Measurements from ENCODE around the gene JADE1. TPM values are rescaled to one million over a fixed set of nuclear protein-coding genes. Genes with fewer than 3 reads are reported as not detected.

The JADE1 gene
- total RNA-seq, 4 donors from 2014 or later, result 7.8 to 15.9 (median 13.9) TPM

DNA sequence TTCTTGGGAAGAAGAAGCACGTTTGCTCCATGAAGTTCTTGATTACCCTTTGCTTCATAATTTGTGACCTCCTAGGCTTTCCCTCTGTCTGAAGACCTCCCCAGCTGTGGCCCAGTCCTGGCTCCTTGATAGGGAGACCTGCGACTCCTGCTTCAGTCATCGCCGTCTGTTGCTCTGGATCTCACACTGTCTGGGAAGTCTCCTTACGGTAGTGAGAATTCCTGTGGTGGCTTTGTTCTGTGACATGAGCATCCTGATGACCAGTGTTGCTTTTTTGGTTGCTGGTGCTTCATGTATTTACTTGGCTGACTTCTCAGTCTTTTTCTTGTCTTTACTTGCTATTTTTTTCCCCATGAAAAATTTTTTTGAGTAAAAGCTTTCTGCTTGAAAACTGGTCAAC is 44.2 kb downstream of the JADE1 start:
- no peaks in the 10 kb centered on the region for H3K4me1 ChIP-seq
- no peak for DNase-seq
- no peak overlapping the region for H3K27ac ChIP-seq
- in situ Hi-C loops (cut with MboI; ENCODE audit: low pct_ligation_motif_present in 1 of 4, low pct_unique_long_range_greater_than_20kb in 1 of 4, low sequenced_read_pairs in 3 of 4), result no loop called here
- TF ChIP-seq, protein P1, sequence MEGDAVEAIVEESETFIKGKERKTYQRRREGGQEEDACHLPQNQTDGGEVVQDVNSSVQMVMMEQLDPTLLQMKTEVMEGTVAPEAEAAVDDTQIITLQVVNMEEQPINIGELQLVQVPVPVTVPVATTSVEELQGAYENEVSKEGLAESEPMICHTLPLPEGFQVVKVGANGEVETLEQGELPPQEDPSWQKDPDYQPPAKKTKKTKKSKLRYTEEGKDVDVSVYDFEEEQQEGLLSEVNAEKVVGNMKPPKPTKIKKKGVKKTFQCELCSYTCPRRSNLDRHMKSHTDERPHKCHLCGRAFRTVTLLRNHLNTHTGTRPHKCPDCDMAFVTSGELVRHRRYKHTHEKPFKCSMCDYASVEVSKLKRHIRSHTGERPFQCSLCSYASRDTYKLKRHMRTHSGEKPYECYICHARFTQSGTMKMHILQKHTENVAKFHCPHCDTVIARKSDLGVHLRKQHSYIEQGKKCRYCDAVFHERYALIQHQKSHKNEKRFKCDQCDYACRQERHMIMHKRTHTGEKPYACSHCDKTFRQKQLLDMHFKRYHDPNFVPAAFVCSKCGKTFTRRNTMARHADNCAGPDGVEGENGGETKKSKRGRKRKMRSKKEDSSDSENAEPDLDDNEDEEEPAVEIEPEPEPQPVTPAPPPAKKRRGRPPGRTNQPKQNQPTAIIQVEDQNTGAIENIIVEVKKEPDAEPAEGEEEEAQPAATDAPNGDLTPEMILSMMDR (IDR thresholded peaks at IDR 0.05), result no peak
- TF ChIP-seq POLR2AphosphoS5 (IDR thresholded peaks at IDR 0.05), result no peak
- no peak for TF ChIP-seq POLR2A (IDR thresholded peaks at IDR 0.05)
- no peak for TF ChIP-seq EP300 (IDR thresholded peaks at IDR 0.05; ENCODE audit: low read depth)
- WGBS, 2 donors (ENCODE audit: low coverage in 1 of 2), result 92 to 100% methylated on average over 1 to 5 of the region's 5 CpGs
- peaks cover 0 to 49% (median 23%) of the 10 kb centered on the region in 4 donors for H3K36me3 ChIP-seq
- no peaks in the 10 kb centered on the region for H3K9me3 ChIP-seq
- no peaks in the 10 kb centered on the region for H3K27me3 ChIP-seq
- intact Hi-C loops (cut with DNase I; ENCODE audit: low total_unique reads), result no loop called here
- no peak overlapping the region for H3K4me3 ChIP-seq

DNA sequence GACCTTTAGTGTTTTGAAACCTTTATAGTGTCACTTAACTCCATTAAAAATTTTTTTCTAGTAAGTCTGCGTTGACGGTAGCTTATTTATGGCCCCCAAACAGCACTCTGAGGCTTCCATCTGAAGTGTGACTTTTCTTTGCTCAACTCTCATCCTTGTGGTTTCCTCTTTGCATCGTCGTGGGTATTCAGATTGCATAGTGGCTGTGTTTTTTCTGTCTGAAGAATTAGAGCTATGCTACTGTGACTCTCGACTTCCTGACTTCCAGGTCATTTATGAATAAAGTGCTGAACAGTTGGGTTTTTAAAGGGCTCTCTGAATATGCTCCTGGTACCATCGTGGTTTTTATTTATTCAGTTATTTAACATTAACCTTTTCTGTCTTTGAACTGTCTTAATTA is 44.9 kb downstream of the JADE1 start:
- DNase-seq, result no peak
- TF ChIP-seq POLR2A (IDR thresholded peaks at IDR 0.05) (no peak), POLR2AphosphoS5 (IDR thresholded peaks at IDR 0.05) (no peak), EP300 (IDR thresholded peaks at IDR 0.05; ENCODE audit: low read depth) (no peak)
- TF ChIP-seq, protein P1 (IDR thresholded peaks at IDR 0.05), result no peak
- Histone ChIP-seq H3K27ac (no peak overlapping the region), H3K4me3 (no peak overlapping the region), H3K9me3 (no peaks in the 10 kb centered on the region), H3K27me3 (no peaks in the 10 kb centered on the region), H3K36me3 (peaks cover 0 to 42% (median 21%) of the 10 kb centered on the region in 4 donors), H3K4me1 (peaks cover 0 to 5% (median under 1%) of the 10 kb centered on the region in 4 donors)
- intact Hi-C loops (cut with DNase I; ENCODE audit: low total_unique reads), result no loop called here
- in situ Hi-C loops (cut with MboI; ENCODE audit: low pct_ligation_motif_present in 1 of 4, low pct_unique_long_range_greater_than_20kb in 1 of 4, low sequenced_read_pairs in 3 of 4), result no loop called here
- 47 to 62% methylated on average over 6 of the region's 6 CpGs for WGBS, 2 donors (ENCODE audit: low coverage in 1 of 2)

DNA sequence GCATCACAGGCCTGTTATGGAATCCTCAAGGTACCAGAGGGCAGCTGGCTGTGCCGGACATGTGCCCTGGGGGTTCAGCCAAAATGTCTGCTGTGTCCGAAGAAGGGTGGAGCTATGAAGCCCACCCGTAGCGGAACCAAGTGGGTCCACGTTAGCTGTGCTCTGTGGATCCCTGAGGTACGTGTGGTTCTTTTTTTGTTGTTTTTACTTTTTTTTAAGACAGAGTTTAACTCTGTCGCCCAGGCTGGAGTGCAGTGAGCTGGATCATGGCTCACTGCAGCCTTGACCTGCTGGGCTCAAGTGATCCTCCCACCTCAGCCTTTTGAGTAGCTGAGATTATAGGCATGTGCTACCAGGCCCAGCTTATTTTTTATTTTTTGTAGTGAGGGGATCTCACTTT is 46.1 kb downstream of the JADE1 start:
- in situ Hi-C loops (cut with MboI; ENCODE audit: low pct_ligation_motif_present in 1 of 4, low pct_unique_long_range_greater_than_20kb in 1 of 4, low sequenced_read_pairs in 3 of 4) (no loop called here), intact Hi-C loops (cut with DNase I; ENCODE audit: low total_unique reads) (no loop called here)
- TF ChIP-seq EP300 (IDR thresholded peaks at IDR 0.05; ENCODE audit: low read depth), result no peak
- no peak for TF ChIP-seq POLR2AphosphoS5 (IDR thresholded peaks at IDR 0.05)
- TF ChIP-seq, protein P1 (IDR thresholded peaks at IDR 0.05), result no peak
- no peak for TF ChIP-seq POLR2A (IDR thresholded peaks at IDR 0.05)
- WGBS, 2 donors (ENCODE audit: low coverage in 1 of 2), result 95 to 98% methylated on average over 6 to 7 of the region's 7 CpGs
- H3K27me3 ChIP-seq, result no peaks in the 10 kb centered on the region
- H3K36me3 ChIP-seq, result peaks cover 0 to 36% (median 16%) of the 10 kb centered on the region in 4 donors
- H3K9me3 ChIP-seq, result no peaks in the 10 kb centered on the region
- no peak overlapping the region for H3K4me3 ChIP-seq
- DNase-seq, result no peak
- H3K4me1 ChIP-seq, result peaks cover 0 to 10% (median 6%) of the 10 kb centered on the region in 4 donors
- no peak overlapping the region for H3K27ac ChIP-seq

DNA sequence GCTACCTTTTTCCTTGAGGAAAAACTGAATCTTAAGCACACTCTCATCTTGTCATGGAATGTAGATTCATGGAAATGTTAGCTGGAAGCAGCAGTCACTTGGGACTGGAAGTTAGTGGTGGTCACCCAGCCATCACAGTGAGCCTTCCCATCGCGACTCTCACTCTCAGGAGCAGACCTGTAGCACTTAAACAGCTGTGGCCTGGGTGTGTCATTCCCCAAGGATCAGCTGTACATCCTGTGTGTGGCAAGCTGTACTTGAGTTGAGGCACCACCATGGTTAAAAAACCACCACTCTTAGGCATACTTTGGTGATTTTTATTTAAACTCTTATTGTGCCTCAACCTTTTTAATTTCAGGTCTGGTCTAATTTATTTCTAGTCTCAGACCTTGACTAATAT is 46.7 kb downstream of the JADE1 start:
- WGBS, 2 donors (ENCODE audit: low coverage in 1 of 2), result 100% methylated on average over 2 of the region's 2 CpGs; no CpG with 5 or more reads in 1 of the 2 donors
- no peaks in the 10 kb centered on the region for H3K9me3 ChIP-seq

More for the DNA sequence above, 46.7 kb downstream of the JADE1 start:
- Histone ChIP-seq H3K36me3 (peaks cover 0 to 36% (median 13%) of the 10 kb centered on the region in 4 donors), H3K27ac (no peak overlapping the region), H3K4me1 (peaks cover 0 to 12% (median 7%) of the 10 kb centered on the region in 4 donors), H3K4me3 (no peak overlapping the region), H3K27me3 (no peaks in the 10 kb centered on the region)
- intact Hi-C loops (cut with DNase I; ENCODE audit: low total_unique reads) (no loop called here), in situ Hi-C loops (cut with MboI; ENCODE audit: low pct_ligation_motif_present in 1 of 4, low pct_unique_long_range_greater_than_20kb in 1 of 4, low sequenced_read_pairs in 3 of 4) (no loop called here)
- no peak for TF ChIP-seq POLR2AphosphoS5 (IDR thresholded peaks at IDR 0.05)
- TF ChIP-seq, protein P1 (IDR thresholded peaks at IDR 0.05), result no peak
- TF ChIP-seq POLR2A (IDR thresholded peaks at IDR 0.05), result no peak
- TF ChIP-seq EP300 (IDR thresholded peaks at IDR 0.05; ENCODE audit: low read depth), result no peak
- no peak for DNase-seq
